HepG2 (cell line): ENCODE data around the gene PRSS53. TPM values are rescaled to one million over a fixed set of nuclear protein-coding genes. Genes with fewer than 3 reads are reported as not detected.

Experiments
- ATAD3A ChIP-seq: sonication (generic); formaldehyde crosslinking; IDR thresholded peaks from 2 replicates; pipeline ENCODE4 v1.4.0; 2020; ENCODE audit warnings: missing genetic modification reagents
- FOXK2 ChIP-seq: fragments of 450-650 bp; IDR thresholded peaks from 2 replicates; pipeline ENCODE4 v1.6.1; 2016
- ISL2 ChIP-seq: sonication (generic); formaldehyde crosslinking; IDR thresholded peaks from 2 replicates; pipeline ENCODE4 v1.5.0; 2020; ENCODE audit warnings: missing genetic modification reagents
- JARID2 ChIP-seq: sonication (generic); formaldehyde crosslinking; IDR thresholded peaks from 2 replicates; pipeline ENCODE4 v1.8.1; 2023; ENCODE audit warnings: missing genetic modification reagents, inconsistent platforms; ENCODE audit not compliant: insufficient replicate concordance
- MEIS2 ChIP-seq: sonication (generic); formaldehyde crosslinking; IDR thresholded peaks from 2 replicates; pipeline ENCODE4 v1.9.0; 2021; ENCODE audit warnings: mild to moderate bottlenecking, missing genetic modification reagents
- ZNF121 ChIP-seq: sonication (generic); formaldehyde crosslinking; IDR thresholded peaks from 2 replicates; pipeline ENCODE4 v1.5.0; 2020; ENCODE audit warnings: mild to moderate bottlenecking, missing genetic modification reagents
- ZNF224 ChIP-seq: sonication (generic); formaldehyde crosslinking; IDR thresholded peaks from 2 replicates; pipeline ENCODE4 v1.5.0; 2020; ENCODE audit warnings: mild to moderate bottlenecking, missing genetic modification reagents
- ZNF598 ChIP-seq: sonication (generic); formaldehyde crosslinking; IDR thresholded peaks from 2 replicates; pipeline ENCODE4 v1.5.1; 2020; ENCODE audit warnings: mild to moderate bottlenecking, missing genetic modification reagents, borderline replicate concordance
- ZNF660 ChIP-seq: sonication (generic); formaldehyde crosslinking; IDR thresholded peaks from 2 replicates; pipeline ENCODE4 v1.5.1; 2020; ENCODE audit warnings: mild to moderate bottlenecking, low read depth, missing genetic modification reagents, borderline replicate concordance
- ZNF792 ChIP-seq: IDR thresholded peaks from 2 replicates; pipeline ENCODE4 v1.6.1; 2016
- polyA plus RNA-seq, 8 experiments: library from polyadenylated mRNA; depleted of rRNA in 3 of 8; stranded (reverse) in 7 of 8; unstranded in 1 of 8; fragments of >200 nt; fragmentation: Illumina TruSeq in 4 of 8; extraction: Trizol in 4 of 8; gene quantifications; 2 replicates each; pipeline versions ENCODE4 v1.2.1 to v1.2.3, GENCODE V29; 2011 to 2016; ENCODE audit warnings: low read depth in 4 of 8, missing spikeins in 1 of 8, mixed read lengths in 1 of 8; ENCODE audit not compliant: insufficient read depth in 1 of 8
- total RNA-seq, 5 experiments: library from RNA; depleted of rRNA; stranded (reverse); fragments of >200 nt; fragmentation: Illumina TruSeq; extraction: Trizol; gene quantifications; 2 replicates each; pipeline ENCODE4 v1.2.3, GENCODE V29; 2016; ENCODE audit warnings: low read depth in 1 of 5
- TF ChIP-seq, protein P1 (sequence below): sonication (generic); formaldehyde crosslinking; IDR thresholded peaks from 2 replicates; pipeline ENCODE4 v1.4.0; 2020; ENCODE audit warnings: missing genetic modification reagents
- TF ChIP-seq, protein P2 (sequence below): sonication (generic); formaldehyde crosslinking; IDR thresholded peaks from 2 replicates; pipeline ENCODE4; 2020; ENCODE audit warnings: missing genetic modification reagents, mild to moderate bottlenecking, borderline replicate concordance
- TF ChIP-seq, protein P3 (sequence below): fragments of 450-650 bp; IDR thresholded peaks from 2 replicates; pipeline ENCODE4 v1.6.1; 2016
- TF ChIP-seq, protein P4 (sequence below): IDR thresholded peaks from 2 replicates; pipeline ENCODE4 v1.6.1; 2016; ENCODE audit warnings: low read depth, missing genetic modification reagents, missing compliant biosample characterization
- TF ChIP-seq, protein P5 (sequence below): sonication (generic); formaldehyde crosslinking; IDR thresholded peaks from 2 replicates; pipeline ENCODE4 v1.5.0; 2020; ENCODE audit warnings: mild to moderate bottlenecking, low read depth, missing genetic modification reagents, borderline replicate concordance
- TF ChIP-seq, protein P6 (sequence below): IDR thresholded peaks from 2 replicates; pipeline ENCODE4 v1.6.1; 2016; ENCODE audit warnings: missing genetic modification reagents, missing compliant biosample characterization

The PRSS53 gene
- total and polyA plus RNA-seq, 2 of the 13 experiments (the other 11 are each of a cell fraction or from before 2014, with no cell fraction given) = 2.2 to 7.4 TPM

DNA sequence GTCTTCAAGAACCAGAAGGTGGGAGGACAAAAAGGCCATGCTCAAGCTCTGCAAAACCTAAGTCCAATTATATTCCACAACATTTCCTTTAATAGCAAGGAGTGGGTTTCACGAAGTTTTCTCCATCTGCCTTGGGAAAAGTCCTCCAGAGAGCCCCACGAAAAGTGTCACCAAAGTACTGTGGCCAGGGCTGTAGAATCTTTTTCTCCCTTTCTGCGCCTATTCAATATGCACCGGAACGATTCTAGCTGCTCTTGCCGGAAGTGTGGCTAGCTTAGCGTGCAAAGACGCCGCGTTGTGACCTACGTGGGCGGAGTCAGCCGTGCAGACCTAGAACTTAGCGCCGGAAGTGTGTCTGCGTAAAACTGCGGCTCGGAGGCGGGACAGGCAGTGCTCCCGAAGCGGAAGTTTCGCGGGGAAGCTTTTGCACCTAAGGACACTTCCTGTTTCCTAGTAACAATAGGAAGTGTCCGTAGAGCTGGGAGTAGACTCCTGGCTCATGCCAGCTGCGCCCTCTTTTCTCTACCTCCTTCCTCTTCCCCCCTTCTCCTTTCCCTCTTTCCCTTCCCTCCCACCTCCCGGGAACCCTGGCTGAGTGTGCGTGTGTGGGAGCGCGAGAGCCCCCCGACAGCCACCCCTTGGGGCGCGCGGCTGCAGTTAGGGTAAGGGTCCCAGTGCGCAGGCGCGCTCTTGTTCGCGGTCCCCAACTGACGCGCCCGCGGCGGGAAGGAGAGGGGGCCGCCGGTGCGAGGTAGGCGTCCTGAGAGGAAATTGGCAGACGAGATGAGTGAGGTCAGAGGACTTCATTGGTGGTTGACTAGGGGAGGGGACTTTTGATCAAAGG lies 14.6 kb downstream of the PRSS53 start, which contains the start of the genes ZNF646 and ZNF668 (continued):
- TF ChIP-seq, protein P1, sequence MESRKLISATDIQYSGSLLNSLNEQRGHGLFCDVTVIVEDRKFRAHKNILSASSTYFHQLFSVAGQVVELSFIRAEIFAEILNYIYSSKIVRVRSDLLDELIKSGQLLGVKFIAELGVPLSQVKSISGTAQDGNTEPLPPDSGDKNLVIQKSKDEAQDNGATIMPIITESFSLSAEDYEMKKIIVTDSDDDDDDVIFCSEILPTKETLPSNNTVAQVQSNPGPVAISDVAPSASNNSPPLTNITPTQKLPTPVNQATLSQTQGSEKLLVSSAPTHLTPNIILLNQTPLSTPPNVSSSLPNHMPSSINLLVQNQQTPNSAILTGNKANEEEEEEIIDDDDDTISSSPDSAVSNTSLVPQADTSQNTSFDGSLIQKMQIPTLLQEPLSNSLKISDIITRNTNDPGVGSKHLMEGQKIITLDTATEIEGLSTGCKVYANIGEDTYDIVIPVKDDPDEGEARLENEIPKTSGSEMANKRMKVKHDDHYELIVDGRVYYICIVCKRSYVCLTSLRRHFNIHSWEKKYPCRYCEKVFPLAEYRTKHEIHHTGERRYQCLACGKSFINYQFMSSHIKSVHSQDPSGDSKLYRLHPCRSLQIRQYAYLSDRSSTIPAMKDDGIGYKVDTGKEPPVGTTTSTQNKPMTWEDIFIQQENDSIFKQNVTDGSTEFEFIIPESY = peak; percentile 54; the same call in 1 of the 2 replicates
- TF ChIP-seq MEIS2 (CRISPR knock-in tag) (peak; percentile 55), ZNF660 (CRISPR knock-in tag) (no peak), ZNF121 (peak; percentile 44; the same call in 1 of the 2 replicates), ZNF598 (CRISPR knock-in tag) (peak; percentile 85), ATAD3A (CRISPR knock-in tag) (no peak), ZNF792 (CRISPR knock-in tag) (no peak), ZNF224 (CRISPR knock-in tag) (no peak), FOXK2 (peak; percentile 91), ISL2 (peak; percentile 65; the same call in 1 of the 2 replicates), JARID2 (CRISPR knock-in tag) (no peak)
- TF ChIP-seq, protein P2, sequence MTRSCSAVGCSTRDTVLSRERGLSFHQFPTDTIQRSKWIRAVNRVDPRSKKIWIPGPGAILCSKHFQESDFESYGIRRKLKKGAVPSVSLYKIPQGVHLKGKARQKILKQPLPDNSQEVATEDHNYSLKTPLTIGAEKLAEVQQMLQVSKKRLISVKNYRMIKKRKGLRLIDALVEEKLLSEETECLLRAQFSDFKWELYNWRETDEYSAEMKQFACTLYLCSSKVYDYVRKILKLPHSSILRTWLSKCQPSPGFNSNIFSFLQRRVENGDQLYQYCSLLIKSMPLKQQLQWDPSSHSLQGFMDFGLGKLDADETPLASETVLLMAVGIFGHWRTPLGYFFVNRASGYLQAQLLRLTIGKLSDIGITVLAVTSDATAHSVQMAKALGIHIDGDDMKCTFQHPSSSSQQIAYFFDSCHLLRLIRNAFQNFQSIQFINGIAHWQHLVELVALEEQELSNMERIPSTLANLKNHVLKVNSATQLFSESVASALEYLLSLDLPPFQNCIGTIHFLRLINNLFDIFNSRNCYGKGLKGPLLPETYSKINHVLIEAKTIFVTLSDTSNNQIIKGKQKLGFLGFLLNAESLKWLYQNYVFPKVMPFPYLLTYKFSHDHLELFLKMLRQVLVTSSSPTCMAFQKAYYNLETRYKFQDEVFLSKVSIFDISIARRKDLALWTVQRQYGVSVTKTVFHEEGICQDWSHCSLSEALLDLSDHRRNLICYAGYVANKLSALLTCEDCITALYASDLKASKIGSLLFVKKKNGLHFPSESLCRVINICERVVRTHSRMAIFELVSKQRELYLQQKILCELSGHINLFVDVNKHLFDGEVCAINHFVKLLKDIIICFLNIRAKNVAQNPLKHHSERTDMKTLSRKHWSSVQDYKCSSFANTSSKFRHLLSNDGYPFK (CRISPR knock-in tag) = peak; percentile 91; the same call in 1 of the 2 replicates
- TF ChIP-seq, protein P3, sequence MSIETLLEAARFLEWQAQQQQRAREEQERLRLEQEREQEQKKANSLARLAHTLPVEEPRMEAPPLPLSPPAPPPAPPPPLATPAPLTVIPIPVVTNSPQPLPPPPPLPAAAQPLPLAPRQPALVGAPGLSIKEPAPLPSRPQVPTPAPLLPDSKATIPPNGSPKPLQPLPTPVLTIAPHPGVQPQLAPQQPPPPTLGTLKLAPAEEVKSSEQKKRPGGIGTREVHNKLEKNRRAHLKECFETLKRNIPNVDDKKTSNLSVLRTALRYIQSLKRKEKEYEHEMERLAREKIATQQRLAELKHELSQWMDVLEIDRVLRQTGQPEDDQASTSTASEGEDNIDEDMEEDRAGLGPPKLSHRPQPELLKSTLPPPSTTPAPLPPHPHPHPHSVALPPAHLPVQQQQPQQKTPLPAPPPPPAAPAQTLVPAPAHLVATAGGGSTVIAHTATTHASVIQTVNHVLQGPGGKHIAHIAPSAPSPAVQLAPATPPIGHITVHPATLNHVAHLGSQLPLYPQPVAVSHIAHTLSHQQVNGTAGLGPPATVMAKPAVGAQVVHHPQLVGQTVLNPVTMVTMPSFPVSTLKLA = peak; percentile 52
- TF ChIP-seq, protein P4, sequence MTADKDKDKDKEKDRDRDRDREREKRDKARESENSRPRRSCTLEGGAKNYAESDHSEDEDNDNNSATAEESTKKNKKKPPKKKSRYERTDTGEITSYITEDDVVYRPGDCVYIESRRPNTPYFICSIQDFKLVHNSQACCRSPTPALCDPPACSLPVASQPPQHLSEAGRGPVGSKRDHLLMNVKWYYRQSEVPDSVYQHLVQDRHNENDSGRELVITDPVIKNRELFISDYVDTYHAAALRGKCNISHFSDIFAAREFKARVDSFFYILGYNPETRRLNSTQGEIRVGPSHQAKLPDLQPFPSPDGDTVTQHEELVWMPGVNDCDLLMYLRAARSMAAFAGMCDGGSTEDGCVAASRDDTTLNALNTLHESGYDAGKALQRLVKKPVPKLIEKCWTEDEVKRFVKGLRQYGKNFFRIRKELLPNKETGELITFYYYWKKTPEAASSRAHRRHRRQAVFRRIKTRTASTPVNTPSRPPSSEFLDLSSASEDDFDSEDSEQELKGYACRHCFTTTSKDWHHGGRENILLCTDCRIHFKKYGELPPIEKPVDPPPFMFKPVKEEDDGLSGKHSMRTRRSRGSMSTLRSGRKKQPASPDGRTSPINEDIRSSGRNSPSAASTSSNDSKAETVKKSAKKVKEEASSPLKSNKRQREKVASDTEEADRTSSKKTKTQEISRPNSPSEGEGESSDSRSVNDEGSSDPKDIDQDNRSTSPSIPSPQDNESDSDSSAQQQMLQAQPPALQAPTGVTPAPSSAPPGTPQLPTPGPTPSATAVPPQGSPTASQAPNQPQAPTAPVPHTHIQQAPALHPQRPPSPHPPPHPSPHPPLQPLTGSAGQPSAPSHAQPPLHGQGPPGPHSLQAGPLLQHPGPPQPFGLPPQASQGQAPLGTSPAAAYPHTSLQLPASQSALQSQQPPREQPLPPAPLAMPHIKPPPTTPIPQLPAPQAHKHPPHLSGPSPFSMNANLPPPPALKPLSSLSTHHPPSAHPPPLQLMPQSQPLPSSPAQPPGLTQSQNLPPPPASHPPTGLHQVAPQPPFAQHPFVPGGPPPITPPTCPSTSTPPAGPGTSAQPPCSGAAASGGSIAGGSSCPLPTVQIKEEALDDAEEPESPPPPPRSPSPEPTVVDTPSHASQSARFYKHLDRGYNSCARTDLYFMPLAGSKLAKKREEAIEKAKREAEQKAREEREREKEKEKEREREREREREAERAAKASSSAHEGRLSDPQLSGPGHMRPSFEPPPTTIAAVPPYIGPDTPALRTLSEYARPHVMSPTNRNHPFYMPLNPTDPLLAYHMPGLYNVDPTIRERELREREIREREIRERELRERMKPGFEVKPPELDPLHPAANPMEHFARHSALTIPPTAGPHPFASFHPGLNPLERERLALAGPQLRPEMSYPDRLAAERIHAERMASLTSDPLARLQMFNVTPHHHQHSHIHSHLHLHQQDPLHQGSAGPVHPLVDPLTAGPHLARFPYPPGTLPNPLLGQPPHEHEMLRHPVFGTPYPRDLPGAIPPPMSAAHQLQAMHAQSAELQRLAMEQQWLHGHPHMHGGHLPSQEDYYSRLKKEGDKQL (CRISPR knock-in tag) = no peak; the same call in 1 of the 2 replicates
- TF ChIP-seq, protein P5, sequence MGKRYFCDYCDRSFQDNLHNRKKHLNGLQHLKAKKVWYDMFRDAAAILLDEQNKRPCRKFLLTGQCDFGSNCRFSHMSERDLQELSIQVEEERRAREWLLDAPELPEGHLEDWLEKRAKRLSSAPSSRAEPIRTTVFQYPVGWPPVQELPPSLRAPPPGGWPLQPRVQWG = no peak
- TF ChIP-seq, protein P6, sequence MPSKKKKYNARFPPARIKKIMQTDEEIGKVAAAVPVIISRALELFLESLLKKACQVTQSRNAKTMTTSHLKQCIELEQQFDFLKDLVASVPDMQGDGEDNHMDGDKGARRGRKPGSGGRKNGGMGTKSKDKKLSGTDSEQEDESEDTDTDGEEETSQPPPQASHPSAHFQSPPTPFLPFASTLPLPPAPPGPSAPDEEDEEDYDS (CRISPR knock-in tag) = peak; percentile 87
